Astrocyte (in vitro differentiated cells and primary cell): ENCODE data around the gene STRA6.

Experiments
- CTCF ChIP-seq: IDR thresholded peaks from 2 replicates; pipeline ENCODE4 v1.5.1; 2011; ENCODE audit warnings: low read depth, mild to moderate bottlenecking, inconsistent platforms, low read length, moderate library complexity; ENCODE audit not compliant: insufficient read depth
- EZH2 ChIP-seq: IDR thresholded peaks from 2 replicates; pipeline ENCODE4 v1.6.1; 2012; ENCODE audit warnings: mild to moderate bottlenecking, low read length, inconsistent platforms; ENCODE audit not compliant: insufficient read depth

DNA sequence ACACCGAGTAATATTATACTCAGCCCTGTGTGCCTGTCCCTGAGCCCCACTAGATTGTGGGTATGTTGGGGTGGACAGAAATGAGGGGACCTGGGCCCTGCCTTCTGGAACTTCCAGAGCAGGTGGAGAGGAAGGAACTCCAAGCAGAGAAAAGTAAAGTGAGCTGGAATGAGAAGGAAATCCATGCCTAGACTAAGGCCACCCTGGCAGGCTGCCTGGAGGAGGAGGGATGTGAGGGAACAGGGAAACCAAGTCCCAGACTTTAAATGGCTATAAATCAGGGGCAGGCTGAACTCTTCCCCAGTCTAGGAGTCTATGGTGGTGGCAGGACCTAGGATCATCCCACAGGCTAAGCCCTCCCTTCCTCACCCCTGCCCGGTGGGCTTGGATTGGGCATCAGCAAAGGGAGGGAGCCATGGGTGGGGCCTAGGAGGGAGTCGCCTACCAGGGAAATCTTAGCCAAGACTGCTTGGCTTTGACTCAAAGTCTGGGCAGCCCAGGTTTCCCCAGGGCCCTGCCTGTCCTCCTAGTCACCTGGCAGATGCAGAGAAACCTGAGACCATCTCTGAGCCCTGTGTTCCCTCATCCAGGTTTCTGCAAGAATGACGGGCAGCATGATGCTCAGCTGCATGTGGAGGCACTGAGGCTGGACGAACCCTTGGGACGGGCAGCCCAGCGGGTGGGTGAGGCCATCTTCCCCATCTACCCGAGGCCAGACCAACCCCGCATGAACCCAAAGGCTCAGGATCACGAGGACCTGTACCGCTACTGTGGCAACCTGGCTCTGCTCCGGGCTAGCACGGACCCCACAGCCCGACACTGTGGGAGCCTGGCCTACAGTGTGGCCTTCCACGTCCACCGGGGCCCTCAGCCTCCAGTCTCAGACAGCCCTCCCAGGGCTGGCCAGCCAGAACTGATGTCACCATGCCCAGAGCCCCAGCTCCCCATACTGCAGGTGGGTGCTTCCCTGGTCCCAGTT lies 15.6 kb upstream of the STRA6 start:
- TF ChIP-seq CTCF (no peak), EZH2 (no peak)
